Activated T-cell treated with anti-CD3 and anti-CD28 coated beads, Interleukin-2, amount 50 U/mL, for 48 hours (primary cell): Measurements from ENCODE around the gene SKI.
"Not testable (repeated sequence)": the region's sequence is repeated elsewhere in the genome, so short reads cannot be mapped to it uniquely, and the experiment has no call there.

Source experiments
- DNase-seq, 2 experiments: peaks; one replicate each; pipeline ENCODE4 v3.0.0-alpha.2; 2020

SKI gene

DNA sequence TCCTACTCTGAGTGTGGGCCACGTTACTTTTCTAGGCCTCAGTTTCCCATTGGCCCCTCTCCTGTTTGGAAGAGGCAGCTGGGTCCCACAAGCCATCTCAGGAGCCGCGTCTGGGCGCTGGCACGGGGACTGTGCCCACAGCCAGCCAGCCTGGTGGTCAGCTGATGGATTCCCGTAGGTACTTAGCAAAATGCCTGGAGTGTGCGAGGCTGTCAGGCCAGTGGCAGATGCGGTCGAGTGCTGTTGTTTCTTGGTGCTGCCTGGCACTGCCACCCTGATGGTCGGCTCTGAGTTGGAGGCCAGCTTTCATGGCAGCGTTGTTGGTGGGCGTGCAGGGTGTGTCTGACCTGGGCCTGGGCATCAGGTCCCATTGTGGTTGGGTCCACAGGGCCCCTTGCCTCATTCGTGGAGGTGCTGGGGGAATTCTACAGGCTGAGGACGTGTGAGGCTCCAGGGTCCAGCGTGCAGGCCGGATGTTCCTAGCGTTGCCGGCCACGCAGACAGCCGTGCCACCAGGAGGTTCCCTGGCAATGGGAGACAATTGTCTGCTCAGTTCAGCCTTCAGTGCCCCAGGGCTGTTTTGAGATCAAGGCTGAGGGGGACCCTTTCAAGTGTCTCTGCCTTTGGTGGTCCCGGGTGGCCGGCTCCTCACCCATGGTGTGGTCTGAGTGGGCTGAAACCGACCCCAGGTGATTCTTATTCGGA lies 20.9 kb downstream of the SKI start:
- DNase-seq, result no peak

DNA sequence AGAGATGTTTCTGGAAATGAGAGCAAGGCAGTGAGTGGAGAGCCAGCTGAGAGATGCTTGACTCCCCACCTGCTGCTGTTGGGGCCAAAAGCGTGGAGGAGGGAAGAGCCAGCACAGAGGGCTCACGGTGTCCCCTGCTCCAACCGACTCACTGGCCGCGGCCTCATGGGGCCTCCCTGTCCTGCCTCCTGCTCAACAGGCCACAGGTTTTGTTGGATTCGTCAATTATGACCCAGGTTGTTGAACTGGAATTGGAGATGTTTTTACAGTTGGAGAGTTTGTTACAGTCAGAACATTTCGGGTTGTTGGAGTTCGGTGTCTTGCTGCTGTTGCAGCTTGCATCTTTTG lies 21.4 kb downstream of the SKI start:
- no peak for DNase-seq

DNA sequence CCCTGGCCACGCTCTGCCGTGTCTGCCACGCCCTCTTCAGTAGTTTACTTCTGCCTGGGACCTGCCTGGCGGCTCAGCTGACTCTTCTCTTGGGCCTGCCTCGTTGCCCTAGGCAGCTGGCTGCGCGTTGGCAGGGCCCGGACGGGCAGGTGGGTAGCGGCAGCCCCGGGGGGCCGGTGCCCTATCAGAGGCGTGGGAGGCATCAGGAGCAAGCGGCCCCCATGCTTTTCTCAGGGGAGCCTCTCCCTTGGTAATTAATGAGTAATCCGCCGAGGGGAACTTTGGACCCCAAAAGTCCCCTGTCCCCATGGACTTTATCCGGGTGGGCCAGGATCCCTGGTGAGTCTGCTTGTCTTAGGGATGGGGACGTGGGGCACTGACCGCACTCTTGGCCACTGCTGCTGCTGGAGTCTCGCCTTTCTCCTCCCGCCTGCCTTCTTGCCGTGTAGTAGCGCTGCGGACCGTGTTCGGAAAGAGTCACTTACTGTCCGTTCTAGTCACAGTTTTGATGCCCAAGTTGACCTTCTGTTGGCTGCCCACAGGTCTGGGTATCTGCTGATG lies 22.7 kb downstream of the SKI start:
- DNase-seq, result no peak

DNA sequence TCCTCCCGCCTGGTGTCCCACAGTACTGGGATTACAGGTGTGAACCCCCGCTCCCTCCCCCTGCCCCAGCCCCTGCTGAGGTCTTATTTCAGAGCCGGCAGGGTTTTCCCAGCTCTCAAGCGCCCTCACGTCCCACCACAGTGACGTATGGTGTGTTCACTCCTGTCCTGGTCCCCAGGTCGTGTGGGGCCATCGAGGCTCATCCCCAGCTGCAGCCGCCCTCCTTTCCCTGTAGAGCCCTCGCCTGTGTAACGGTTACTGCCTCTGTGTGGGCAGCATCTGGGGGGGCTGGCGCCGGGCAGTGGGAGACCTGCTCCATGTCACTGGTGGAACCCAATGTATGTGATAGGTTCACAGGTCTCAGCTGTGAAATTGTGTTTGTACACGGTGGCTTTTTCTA lies 23.2 kb downstream of the SKI start:
- no peak for DNase-seq

DNA sequence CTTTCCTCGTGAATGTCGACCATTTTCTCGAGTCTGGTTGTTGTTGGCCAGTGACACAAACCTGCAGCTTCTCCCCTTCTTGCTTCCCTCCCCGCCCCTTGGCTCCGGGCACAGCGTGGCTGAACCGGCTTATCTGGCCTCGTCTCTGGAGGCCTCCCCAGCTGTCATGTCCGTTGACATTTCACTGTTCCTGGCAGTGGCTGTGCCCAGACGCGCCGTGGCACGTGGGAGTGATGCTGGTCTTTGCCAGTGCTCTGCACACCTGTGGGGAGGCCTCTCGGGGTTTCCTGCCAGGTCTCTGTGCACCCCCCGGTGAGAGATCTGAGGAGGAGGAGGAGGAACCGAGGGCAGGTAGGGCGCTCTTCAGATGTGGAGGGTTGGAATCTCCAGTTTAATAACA lies 23.7 kb downstream of the SKI start:
- DNase-seq, result no peak

DNA sequence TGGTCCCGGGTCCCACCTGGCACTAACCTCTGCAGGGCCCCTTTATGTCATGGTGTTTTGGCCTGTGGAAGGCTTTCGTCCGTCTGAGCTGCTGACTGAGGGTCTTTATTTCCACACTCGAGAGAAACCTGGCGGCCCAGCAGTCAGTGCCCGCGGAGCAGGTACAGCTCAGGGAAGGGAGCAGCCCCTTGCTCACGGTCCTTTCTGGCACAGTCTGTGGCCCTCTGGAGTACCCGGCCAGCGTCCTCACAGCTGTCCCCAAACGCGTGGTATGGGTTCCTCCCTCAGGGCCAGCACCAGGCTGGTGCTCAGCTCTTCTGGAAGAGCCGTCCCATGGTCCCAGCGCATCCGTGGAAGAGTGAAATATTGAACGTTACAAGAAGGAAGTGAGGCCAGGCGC lies 24.3 kb downstream of the SKI start:
- DNase-seq, result no peak

DNA sequence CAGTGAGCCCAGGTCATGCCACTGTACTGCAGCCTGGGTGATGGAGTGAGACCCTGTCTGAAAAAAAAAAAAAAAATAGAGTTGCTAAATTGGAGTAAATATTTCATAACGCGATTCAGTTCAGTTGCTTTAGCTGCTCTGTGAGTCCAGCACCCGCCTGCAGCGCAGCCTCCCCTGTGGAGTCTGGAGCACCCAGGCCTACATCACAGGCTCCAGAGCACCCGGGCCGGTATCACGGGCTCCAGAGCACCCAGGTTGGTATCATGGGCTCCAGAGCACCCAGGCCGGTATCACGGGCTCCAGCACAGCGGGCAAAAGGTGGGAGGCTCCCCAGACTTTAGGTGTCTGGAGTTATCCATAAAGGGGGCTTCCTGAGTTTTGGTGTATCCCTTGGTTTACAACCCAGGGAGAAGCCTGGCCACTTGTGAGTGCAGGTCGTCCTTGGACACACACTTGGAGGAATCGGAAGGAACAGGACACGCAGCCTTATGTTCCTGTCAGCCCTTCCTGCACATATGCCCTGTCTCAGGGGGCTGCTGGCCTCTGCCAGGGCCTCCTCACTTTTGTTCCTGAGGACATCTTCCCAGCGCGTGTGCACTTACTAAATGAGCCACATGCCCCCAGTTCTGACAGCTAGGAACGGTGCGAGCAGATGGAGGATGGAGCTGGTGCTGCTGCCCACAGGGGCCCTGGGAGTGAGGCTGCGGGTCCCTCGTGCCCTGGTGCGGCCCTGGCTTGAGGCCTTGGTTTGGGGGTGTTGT lies 25.1 kb downstream of the SKI start:
- DNase-seq, result no peak

DNA sequence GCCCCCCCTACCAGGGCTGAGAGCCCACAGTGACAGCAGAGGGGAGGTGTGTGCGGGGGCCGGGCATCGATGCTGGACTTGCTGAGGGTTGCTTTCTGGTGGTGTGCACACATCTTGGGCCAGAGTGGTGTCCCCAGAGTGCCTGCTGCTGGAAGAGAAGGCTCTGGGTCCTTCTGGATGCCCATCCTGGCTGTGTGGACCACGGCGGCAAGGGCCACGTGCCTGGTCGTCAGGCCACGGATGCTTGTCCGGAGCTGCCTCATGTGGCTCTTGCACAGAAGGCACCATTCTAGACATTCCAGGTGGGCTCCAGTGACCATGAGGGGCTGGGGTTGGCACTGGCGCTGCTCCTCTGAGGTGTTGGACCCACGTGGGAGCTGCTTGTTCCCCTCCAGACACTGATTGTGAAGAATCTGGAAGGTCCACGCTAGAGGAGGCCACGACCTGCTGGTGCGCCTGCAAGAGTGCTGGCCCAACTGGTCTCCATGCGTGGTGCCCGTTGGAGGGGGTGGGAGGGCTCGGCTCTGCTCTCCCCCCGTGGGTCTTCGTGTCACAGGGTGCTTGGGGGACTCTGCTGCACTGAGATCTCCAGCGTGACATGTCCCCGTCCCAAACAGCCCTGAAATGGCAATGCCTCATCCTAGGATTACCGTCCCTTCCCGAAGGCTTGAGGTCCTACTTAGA lies 25.8 kb downstream of the SKI start:
- DNase-seq, result no peak

DNA sequence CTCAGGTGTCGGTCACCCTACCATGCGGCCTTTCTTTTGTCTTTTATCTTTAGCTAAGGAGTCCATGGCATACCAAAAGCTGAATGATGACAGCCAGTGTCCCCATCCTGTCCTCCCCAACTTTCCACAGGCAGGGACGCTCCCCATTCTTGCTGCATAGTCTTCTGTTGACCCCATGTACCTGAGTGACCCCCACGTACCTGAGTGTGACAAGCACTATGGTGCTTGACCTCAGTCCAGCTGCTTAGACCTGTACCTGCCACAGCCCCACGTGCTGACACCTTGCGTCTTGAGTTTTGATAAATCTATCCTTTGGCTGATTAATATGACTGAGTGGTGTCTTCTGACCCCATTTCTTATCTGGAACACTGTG lies 26.9 kb downstream of the SKI start:
- DNase-seq, result no peak

DNA sequence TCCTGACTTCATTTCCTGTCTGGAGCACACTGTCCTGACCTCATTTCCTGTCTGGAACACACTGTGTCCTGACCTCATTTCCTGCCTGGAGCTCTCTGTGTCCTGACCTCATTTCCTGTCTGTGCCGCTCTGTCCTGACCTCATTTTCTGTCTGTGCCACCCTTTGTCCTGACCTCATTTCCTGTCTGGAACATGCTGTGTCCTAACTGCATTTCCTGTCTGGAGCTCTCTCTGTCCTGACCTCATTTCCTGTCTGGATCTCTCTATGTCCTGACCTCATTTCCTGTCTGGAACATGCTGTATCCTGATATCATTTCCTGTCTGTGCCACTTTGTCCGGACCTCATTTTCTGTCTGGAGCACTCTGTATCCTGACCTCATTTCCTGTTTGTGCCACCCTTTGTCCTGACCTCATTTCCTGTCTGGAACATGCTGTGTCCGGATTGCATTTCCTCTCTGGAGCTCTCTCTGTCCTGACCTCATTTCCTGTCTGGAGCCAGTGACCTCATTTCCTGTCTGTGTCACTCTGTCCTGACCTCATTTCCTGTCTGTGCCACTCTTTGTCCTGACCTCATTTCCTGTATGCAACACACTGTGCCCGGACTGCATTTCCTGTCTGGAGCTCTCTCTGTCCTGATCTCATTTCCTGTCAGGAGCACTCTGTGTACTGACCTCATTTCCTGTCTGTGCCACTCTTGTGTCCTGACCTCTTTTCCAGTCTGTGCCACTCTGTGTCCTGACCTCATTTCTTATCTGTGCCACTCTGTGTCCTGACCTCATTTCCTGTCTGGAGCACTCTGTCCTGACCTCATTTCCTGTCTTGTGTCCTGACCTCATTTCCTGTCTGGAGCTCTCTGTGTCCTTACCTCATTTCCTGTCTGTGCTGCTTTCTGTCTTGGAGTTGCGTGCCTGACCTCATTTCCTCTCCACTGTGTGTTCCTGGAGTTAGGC lies 27.6 kb downstream of the SKI start:
- peak; percentile 75 for DNase-seq

DNA sequence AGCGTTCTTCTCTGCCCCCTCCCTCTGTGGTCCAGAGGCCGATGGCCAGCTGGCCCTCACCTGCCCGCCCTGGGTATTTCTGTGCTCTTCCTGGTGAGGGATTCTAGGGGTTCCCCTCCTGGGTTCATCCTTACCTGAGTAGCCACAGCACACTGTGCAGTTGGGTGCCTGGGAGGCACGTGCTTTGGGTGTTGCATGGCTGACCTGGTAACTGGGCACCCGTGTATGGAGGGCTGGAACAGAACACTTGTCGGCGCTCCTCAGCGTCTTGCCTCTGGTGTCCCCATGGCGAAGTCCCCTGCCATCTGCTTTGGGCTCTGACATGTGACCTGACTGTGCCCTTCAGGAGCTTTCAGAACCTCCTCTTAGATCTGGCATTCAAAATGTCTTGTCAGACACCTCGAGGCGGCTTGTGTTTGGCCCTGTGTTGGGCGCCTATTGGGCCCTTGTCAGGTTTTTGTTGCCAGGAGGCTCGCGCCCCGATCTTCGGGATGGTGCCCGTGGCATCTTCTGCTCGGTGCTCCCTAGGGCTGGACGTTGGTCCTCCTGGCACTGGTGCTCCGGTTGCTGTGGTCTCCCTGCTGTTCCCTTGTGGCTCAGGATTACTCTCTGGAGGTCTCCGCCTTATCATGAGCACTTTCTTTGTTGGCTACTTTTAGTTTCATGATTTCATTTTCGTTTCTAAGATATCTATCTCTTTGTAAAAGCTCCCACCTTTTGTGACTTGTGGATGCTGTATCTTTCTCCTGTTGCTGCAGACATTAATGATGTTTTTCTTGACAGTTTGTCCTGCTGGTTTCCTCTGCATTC lies 28.5 kb downstream of the SKI start:
- no peak for DNase-seq

DNA sequence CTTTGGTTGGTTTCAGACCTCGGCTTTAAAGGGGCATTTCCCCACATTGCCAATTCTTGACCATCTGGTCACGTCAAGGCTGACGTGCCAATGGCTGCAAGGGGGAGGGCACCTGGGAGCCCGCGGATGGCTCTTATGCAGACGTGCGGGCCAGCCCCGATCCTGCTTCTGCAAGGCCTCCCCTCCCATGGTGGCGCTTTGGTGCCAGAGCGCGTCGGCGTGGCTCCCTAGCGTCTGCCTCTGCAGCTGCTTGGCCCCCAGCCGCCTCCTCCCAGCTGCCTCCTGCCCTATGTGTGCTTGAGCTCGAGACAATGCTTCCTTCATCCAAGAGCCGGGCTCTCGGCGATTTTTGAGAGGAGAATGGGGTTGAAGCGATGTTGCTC lies 29.1 kb downstream of the SKI start:
- DNase-seq, result no peak

DNA sequence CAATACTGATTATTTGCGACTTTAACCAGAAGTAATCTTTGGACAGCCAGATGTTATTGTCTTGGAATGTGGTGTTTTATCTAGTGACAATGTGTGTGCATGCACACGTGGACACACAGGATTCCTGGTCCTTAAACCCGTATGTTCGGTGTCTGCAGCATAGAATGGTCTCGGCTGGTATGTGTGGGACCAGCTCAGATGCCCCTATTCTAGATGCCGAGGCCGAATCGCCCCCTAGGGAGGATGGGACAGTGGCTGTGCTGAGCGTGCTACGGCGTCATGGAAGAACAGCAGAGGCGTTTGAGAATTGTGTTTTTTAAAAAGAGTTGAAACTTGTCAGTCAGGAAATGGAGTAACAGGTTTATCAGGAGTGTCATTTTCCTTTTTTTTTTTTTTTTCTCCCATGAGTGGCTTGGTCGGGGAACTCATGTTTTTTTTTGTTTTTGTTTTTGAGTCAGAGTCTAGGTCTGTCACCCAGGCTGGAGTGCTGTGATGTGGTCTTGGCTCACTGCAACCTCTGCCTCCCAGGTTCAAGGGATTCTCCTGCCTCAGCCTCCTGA lies 30.1 kb downstream of the SKI start:
- DNase-seq, result no peak

DNA sequence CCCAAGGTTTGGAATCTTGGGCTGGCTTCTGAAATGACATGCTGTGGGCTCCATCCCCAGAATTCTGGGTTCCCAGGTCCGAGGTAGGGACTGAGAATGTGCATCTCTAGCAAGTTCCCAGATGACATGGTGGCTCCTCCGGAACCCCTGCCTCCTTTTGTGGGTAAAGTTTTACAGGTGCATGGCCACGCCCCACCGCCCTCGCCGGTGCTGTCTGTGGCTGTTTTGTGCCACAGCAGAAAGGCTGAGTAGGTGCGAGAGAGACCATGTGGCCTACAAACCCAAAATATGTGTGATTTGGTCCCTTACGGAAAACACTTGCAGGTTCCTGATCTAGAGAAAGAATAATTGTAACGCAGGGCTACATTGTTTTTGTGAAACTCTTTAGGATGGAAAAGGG lies 30.9 kb downstream of the SKI start:
- peak; percentile 75 to 80 for DNase-seq

DNA sequence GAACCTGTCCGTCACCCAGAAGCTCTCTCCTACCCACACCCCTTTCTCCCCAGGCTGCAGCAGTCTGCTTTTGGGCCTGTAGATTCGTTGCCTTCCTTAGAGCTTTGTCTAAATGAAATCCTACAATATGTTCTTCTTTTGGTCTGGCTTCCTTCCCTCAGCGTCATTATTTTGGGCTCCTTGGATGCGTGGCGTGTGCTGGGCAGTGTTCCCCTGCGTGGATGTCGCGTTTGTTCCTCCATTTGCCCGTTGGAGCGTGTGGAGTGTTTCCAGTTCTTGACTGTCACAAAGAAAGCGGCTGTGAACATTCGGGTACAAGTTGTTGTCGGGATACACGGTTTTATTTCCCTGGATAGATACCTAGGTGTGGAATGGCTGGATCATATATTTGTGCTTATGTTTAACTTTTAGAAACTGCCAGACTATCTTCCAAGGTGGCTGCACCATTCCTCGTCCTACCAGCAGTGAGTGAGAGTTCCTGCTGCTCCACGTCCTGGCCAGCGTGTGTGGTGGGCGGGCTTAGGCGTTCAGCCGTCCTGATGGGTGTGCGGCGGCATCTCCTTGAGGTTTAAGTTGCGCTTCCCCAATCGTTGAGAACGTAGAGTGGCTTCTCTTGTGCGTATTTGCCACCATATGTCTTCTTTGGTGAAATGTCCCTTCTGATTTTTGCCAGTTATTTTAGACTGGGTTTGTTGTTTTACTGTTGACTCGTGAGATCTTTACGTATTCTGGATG lies 31.7 kb downstream of the SKI start:
- no peak for DNase-seq

DNA sequence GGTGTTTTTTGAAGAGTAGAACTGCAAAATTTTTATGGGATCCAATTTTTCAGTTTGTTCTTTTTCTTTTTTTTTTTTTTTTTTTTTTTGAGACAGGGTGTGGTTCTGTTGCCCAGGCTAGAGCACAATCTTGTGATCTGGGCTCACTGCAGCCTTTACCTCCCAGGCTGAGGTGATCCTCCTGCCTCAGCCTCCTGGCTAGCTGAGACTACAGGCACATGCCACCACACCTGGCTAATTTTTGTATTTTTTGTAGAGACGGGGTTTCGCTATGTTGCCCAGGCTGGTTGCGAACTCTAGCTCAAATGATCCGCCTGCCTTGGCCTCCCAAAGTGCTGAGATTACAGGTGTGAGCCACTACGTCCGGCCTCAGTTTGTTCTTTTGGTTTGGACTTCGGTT lies 32.4 kb downstream of the SKI start:
- DNase-seq, result not testable (repeated sequence)

DNA sequence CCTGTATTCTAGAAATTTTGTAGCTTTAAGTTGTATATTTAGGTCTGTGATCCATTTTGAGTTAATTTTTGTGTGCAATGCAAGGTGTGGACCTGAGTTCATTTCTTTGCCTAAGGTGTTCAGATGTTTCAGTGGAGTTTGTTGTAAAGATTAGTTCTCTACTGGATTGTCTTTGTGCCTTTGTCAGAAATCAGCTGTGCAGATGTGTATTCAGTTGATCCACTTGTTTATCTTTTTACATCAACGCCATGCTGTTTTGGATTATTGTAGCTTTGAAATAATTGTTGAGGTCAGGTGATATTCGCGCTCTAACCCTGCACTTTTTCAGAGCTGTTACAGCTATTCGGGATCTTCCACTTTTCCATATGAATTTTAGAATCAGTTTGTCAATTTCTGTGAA lies 32.8 kb downstream of the SKI start:
- no peak for DNase-seq

DNA sequence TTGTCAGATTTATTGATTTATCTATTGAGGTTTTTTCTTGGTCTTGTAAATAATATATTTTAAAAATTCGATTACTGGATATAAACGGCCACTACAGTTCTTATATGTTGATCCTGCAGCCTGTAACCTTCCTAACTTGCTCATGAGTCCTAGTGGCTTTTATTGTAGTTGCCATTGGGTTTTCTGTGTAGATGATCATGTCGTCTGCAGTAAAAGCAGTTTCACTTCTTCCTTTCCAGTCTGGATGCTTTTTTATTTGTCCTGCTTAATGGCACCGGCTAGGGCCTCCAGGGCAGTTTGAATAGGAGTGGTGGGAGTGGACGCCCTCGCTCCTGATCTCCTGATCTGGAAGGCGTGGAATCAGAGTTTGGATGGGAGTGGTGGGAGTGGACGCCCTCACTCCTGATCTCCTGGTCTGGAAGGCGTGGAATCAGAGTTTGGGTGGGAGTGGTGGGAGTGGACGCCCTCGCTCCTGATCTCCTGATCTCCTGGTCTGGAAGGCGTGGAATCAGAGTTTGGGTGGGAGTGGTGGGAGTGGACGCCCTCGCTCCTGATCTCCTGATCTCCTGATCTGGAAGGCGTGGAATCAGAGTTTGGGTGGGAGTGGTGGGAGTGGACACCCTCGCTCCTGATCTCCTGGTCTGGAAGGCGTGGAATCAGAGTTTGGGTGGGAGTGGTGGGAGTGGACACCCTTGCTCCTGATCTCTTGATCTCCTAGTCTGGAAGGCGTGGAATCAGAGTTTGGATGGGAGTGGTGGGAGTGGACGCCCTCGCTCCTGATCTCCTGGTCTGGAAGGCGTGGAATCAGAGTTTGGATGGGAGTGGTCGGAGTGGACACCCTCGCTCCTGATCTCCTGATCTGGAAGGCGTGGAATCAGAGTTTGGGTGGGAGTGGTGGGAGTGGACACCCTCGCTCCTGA lies 33.6 kb downstream of the SKI start:
- DNase-seq, result not testable (repeated sequence)

DNA sequence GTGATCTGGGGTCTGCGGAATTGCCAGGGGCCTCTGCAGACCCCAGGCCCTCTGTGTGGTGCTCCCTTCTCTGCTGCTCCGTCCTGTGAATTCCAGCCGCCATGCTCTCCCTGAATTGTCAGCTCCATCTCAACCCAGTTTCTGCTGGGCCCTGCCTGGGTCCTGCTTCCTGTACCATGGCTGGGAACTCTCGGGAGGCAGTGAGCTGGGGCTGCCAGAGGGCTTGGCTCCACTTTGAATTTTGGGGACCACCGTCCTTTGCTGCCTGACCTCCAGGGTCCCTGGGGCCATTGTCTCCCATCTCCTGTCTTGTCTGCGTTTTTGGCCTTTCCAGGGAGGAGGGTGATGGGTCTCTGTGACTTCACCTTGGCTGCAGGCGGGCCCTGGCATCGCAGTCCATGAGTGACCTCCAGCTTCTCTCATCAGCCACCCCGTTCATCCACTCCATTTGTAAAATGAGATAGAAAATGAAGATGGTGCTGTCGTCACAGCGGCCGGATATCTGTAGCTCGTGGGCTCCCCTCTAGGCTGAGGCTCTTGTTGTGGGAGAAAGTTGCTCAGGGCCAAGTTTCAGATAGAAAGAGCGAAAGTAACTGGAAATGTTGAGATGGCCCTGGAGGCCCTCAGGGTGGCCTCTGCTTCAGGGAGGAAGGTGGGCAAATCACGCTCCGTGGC lies 38.3 kb downstream of the SKI start:
- no peak for DNase-seq
